GM12878 (cell line): Measurements from ENCODE around the gene CFAP74. TPM values are rescaled to one million over a fixed set of nuclear protein-coding genes. Genes with fewer than 3 reads are reported as not detected.

Source experiments
- ATAC-seq: fragments of 200-7000 bp; cut with Tn5 transposase; 3 replicates; pipeline ENCODE4 v1.9.1; 2020; ENCODE audit warnings: mild to moderate bottlenecking, moderate library complexity
- BruUV-seq: library from RNA; stranded (reverse); fragments of 400-500 nt; replicated peaks from 2 replicates; lab custom pipeline; 2021; lab: Mats Ljungman, UMichigan
- CTCF ChIA-PET: fragments of 300-600 bp; sonication (Branson Sonifier 250); formaldehyde crosslinking; extraction: SDS; loops from one replicate; lab custom pipeline; 2021; ENCODE audit warnings: inconsistent platforms; lab: Yijun Ruan, JAX
- POLR2A ChIA-PET: fragments of 350-600 bp; formaldehyde crosslinking; extraction: SDS; loops from one replicate; lab custom pipeline; 2021; ENCODE audit warnings: inconsistent platforms; lab: Charles Lee
- RAD21 ChIA-PET: fragments of 300-600 bp; sonication (Branson Sonifier 250); formaldehyde crosslinking; loops from one replicate; lab custom pipeline; 2023; ENCODE audit warnings: antibody characterized with exemption; ENCODE audit not compliant: unreplicated experiment; lab: Charles Lee
- SMC1A ChIA-PET: fragments of 300-600 bp; sonication (Branson Sonifier 250); formaldehyde crosslinking; loops from one replicate; lab custom pipeline; 2023; ENCODE audit not compliant: unreplicated experiment, uncharacterized antibody; lab: Charles Lee
- DNase-seq: peaks from one replicate; pipeline ENCODE4 v3.0.0-alpha.2; 2011; ENCODE audit warnings: low read depth, low spot score
- FAIRE-seq: peaks from 3 replicates; lab custom pipeline; 2011; peaks lifted over from hg19 to GRCh38; lab: Jason Lieb, UNC
- H2AFZ ChIP-seq: 2 replicates; pipeline ENCODE4 v1.6.0; 2011; ENCODE audit warnings: low read depth, low read length, control low read depth; ENCODE audit not compliant: control insufficient read depth
- H3K27ac ChIP-seq: 2 replicates; pipeline ENCODE4 v1.5.1; 2011; ENCODE audit warnings: control low read depth; ENCODE audit not compliant: control insufficient read depth, insufficient read depth
- H3K27me3 ChIP-seq, 2 experiments: replicated peaks in 1 of 2; 2 replicates each; pipeline versions ENCODE4 v1.6.0 to v1.6.1; 2011; ENCODE audit warnings: low read length in 1 of 2; ENCODE audit not compliant: control insufficient read depth in 2 of 2, insufficient read depth in 2 of 2
- H3K36me3 ChIP-seq, 2 experiments: 2 replicates each; pipeline ENCODE4 v1.5.1; 2011; ENCODE audit warnings: low read length in 1 of 2; ENCODE audit not compliant: control insufficient read depth in 2 of 2, insufficient read depth in 2 of 2
- H3K4me1 ChIP-seq: 2 replicates; pipeline ENCODE4 v1.6.1; 2011; ENCODE audit warnings: mild to moderate bottlenecking, low read length, moderate library complexity, mixed read lengths; ENCODE audit not compliant: control insufficient read depth, insufficient read depth
- H3K4me2 ChIP-seq: 2 replicates; pipeline ENCODE4 v1.6.0; 2011; ENCODE audit warnings: control low read depth; ENCODE audit not compliant: control insufficient read depth, insufficient read depth
- H3K4me3 ChIP-seq: fragments of 200-600 bp; sonication (generic); 2 replicates; pipeline ENCODE4 v1.5.1; 2016
- H3K79me2 ChIP-seq: 2 replicates; pipeline ENCODE4 v1.6.0; 2011; ENCODE audit warnings: low read length; ENCODE audit not compliant: control insufficient read depth, insufficient read depth
- H3K9ac ChIP-seq: 2 replicates; pipeline ENCODE4 v1.8.0; 2011; ENCODE audit warnings: low read length, control low read depth, mixed read lengths; ENCODE audit not compliant: control insufficient read depth, insufficient read depth
- H3K9me3 ChIP-seq: replicated peaks from 3 replicates; pipeline ENCODE4 v1.5.1; 2011; ENCODE audit warnings: mild to moderate bottlenecking, low read length; ENCODE audit not compliant: control insufficient read depth, insufficient read depth
- H4K20me1 ChIP-seq: 2 replicates; pipeline ENCODE4 v1.6.0; 2011; ENCODE audit not compliant: control insufficient read depth, insufficient read depth
- ATF2 ChIP-seq: IDR thresholded peaks from 2 replicates; pipeline ENCODE4 v1.6.1; 2012; ENCODE audit warnings: low read length, inconsistent platforms
- DPF2 ChIP-seq: fragments of 450-650 bp; IDR thresholded peaks from 2 replicates; pipeline ENCODE4 v1.6.1; 2017; ENCODE audit warnings: mild to moderate bottlenecking
- IRF5 ChIP-seq: fragments of 450-650 bp; IDR thresholded peaks from 2 replicates; pipeline ENCODE4 v1.6.1; 2017; ENCODE audit warnings: borderline replicate concordance
- MAX ChIP-seq: IDR thresholded peaks from 2 replicates; pipeline ENCODE4 v1.6.1; 2012; ENCODE audit warnings: low read depth, low read length, improper control_type of control experiment
- MYC ChIP-seq: IDR thresholded peaks from 2 replicates; pipeline ENCODE4 v1.6.1; 2011; ENCODE audit warnings: mild to moderate bottlenecking, low read length, moderate library complexity, inconsistent platforms; ENCODE audit not compliant: insufficient read depth, insufficient replicate concordance, insufficient read length, severe bottlenecking
- NFYA ChIP-seq: IDR thresholded peaks from 2 replicates; pipeline ENCODE4 v1.6.1; 2011; ENCODE audit warnings: low read depth, mild to moderate bottlenecking, low read length, improper control_type of control experiment, borderline replicate concordance
- NFYB ChIP-seq: IDR thresholded peaks from 2 replicates; pipeline ENCODE4 v1.6.1; 2011; ENCODE audit warnings: low read depth, mild to moderate bottlenecking, low read length, improper control_type of control experiment, moderate library complexity; ENCODE audit not compliant: insufficient read depth
- NKRF ChIP-seq: fragments of 450-650 bp; conservative IDR thresholded peaks from 2 replicates; pipeline ENCODE4 v1.6.1; 2017; ENCODE audit warnings: mild to moderate bottlenecking, moderate library complexity
- PAX8 ChIP-seq: fragments of 450-650 bp; IDR thresholded peaks from 2 replicates; pipeline ENCODE4 v1.6.1; 2017; ENCODE audit warnings: mild to moderate bottlenecking, moderate library complexity
- RELB ChIP-seq: fragments of 450-650 bp; IDR thresholded peaks from 2 replicates; pipeline ENCODE4 v1.6.1; 2017; ENCODE audit warnings: low read depth, mild to moderate bottlenecking, moderate library complexity
- RFX5 ChIP-seq: IDR thresholded peaks from 2 replicates; pipeline ENCODE4 v1.6.1; 2011; ENCODE audit warnings: low read depth, low read length, improper control_type of control experiment
- YBX1 ChIP-seq: fragments of 450-650 bp; IDR thresholded peaks from 2 replicates; pipeline ENCODE4 v1.6.1; 2016; ENCODE audit warnings: antibody characterized with exemption
- ZNF207 ChIP-seq: fragments of 450-650 bp; IDR thresholded peaks from 2 replicates; pipeline ENCODE4 v1.6.1; 2014; ENCODE audit warnings: antibody characterized with exemption, mild to moderate bottlenecking, borderline replicate concordance
- ZSCAN29 ChIP-seq: fragments of 450-650 bp; IDR thresholded peaks from 2 replicates; pipeline ENCODE4 v1.6.1; 2017; ENCODE audit warnings: mild to moderate bottlenecking, moderate library complexity
- WGBS: methylation state at CpG from one replicate; pipeline ENCODE4 v1.1.6; 2016; ENCODE audit warnings: low lambda C conversion rate; ENCODE audit not compliant: insufficient replicate concordance, insufficient coverage; ENCODE audit errors: missing lambda C conversion rate; 5-methylcytosine and 5-hydroxymethylcytosine counted together
- in situ Hi-C: fragments of 300-500 bp; cut with MboI; formaldehyde crosslinking; loops from 9 replicates; pipeline ENCODE4 v1.14.3; 2018; ENCODE audit warnings: mixed read lengths
- intact Hi-C: fragments of 100-400 bp; cut with micrococcal nuclease; formaldehyde crosslinking; loops from one replicate; pipeline ENCODE4 v1.14.2; 2022; ENCODE audit not compliant: unreplicated experiment
- polyA plus RNA-seq, 11 experiments: library from polyadenylated mRNA; depleted of rRNA in 4 of 11; unstranded in 6 of 11; stranded (reverse) in 5 of 11; fragments of >200 nt; fragmentation: Nextera tagmentation in 4 of 11; fragmentation: Illumina TruSeq in 1 of 11; extraction: Ambion mirVana in 4 of 11; extraction: Trizol in 1 of 11; gene quantifications; 1 replicate in 1 of 11; 2 replicates in 10 of 11; pipeline versions ENCODE4 v1.2.1 to v1.2.3, GENCODE V29; 2011 to 2016; ENCODE audit warnings: inconsistent platforms in 2 of 11, missing spikeins in 2 of 11, low read depth in 1 of 11
- total RNA-seq, 4 experiments: library from RNA; depleted of rRNA in 3 of 4; stranded (reverse); fragments of >200 nt in 3 of 4; fragmentation: Illumina TruSeq in 1 of 4; extraction: Trizol in 1 of 4; gene quantifications; 2 replicates each; pipeline versions ENCODE4 v1.2.1 to v1.2.3, GENCODE V29; 2013 to 2021

Gene CFAP74
- total and polyA plus RNA-seq, 10 of the 15 experiments (the other 5 are each of a cell fraction or from before 2014, with no cell fraction given) = 0.01 TPM; not detected in 9

- no peaks in the 10 kb centered on the region for H3K27me3 ChIP-seq
- ATAC-seq (no peak), DNase-seq (no peak), FAIRE-seq (no peak)
- BruUV-seq = no TSS peak
- no peak overlapping the region for H3K9ac ChIP-seq
- TF ChIP-seq MYC (no peak), PAX8 (no peak), NKRF (no peak), ATF2 (no peak), MAX (no peak), RFX5 (no peak), NFYB (no peak), IRF5 (no peak), ZNF207 (no peak), YBX1 (no peak), DPF2 (no peak), NFYA (no peak), RELB (no peak), ZSCAN29 (no peak)
- no peak overlapping the region for H3K4me3 ChIP-seq
- in situ Hi-C loops = no loop called here
- no peaks in the 10 kb centered on the region for H4K20me1 ChIP-seq
- intact Hi-C loops = no loop called here
- no peak overlapping the region for H3K4me2 ChIP-seq
- H3K27ac ChIP-seq = no peak overlapping the region
- ChIA-PET SMC1A (no interaction called here), CTCF (no interaction called here), POLR2A (no interaction called here), RAD21 (no interaction called here)
- WGBS = 22% methylated on average over 14 of the region's 14 CpGs
- H2AFZ ChIP-seq = no peak overlapping the region
- H3K4me1 ChIP-seq = no peaks in the 10 kb centered on the region
- no peaks in the 10 kb centered on the region for H3K79me2 ChIP-seq
- H3K9me3 ChIP-seq = no peaks in the 10 kb centered on the region
- H3K36me3 ChIP-seq = no peaks in the 10 kb centered on the region
These were observed 29.2 kb upstream of the CFAP74 start for GRCh38 chr1:2032737-2033136.
